Measurements from ENCODE around the gene SAE1.
"Not testable (repeated sequence)": the region's sequence is repeated elsewhere in the genome, so short reads cannot be mapped to it uniquely, and the experiment has no call there.

The SAE1 gene

GRCh38 chr19:47243364-47243775 is 112.7 kb downstream of the SAE1 start:
- DNase-seq, result no peak

- DNase-seq, result peak; percentile 95
Measured at GRCh38 chr19:47243776-47244547, 113.3 kb downstream of the SAE1 start.

- peak; percentile 39 for DNase-seq
Measured at GRCh38 chr19:47247308-47247990, 116.8 kb downstream of the SAE1 start.

GRCh38 chr19:47253016-47253415 is 122.4 kb downstream of the SAE1 start:
- not testable (repeated sequence) for DNase-seq

GRCh38 chr19:47253467-47253881 is 122.8 kb downstream of the SAE1 start:
- DNase-seq, result no peak

- no peak for DNase-seq
Measured at GRCh38 chr19:47253970-47254369, 123.3 kb downstream of the SAE1 start.

- DNase-seq, result peak; percentile 95
Measured at GRCh38 chr19:47255879-47256692, 125.5 kb downstream of the SAE1 start, which contains the start of gene CCDC9. CCDC9 (plus strand) TSS chr19:47256525; CDS start chr19:47258401, 1,876 bp downstream.

GRCh38 chr19:47256693-47257410 is 126.2 kb downstream of the SAE1 start:
- DNase-seq, result peak; percentile 100

GRCh38 chr19:47257411-47258169 is 127.0 kb downstream of the SAE1 start:
- DNase-seq, result peak; percentile 90

- no peak for DNase-seq
Measured at GRCh38 chr19:47258434-47258833, 127.8 kb downstream of the SAE1 start.

- no peak for DNase-seq
Measured at GRCh38 chr19:47258895-47259555, 128.4 kb downstream of the SAE1 start.

Data from amniotic stem cell (primary cell).